GM12878 (cell line): ENCODE data around the gene OLA1. TPM values are rescaled to one million over a fixed set of nuclear protein-coding genes. Genes with fewer than 3 reads are reported as not detected.

ENCODE experiments used
- ATAC-seq: fragments of 200-7000 bp; cut with Tn5 transposase; 3 replicates; pipeline ENCODE4 v1.9.1; 2020; ENCODE audit warnings: mild to moderate bottlenecking, moderate library complexity
- BruUV-seq: library from RNA; stranded (reverse); fragments of 400-500 nt; replicated peaks from 2 replicates; lab custom pipeline; 2021; lab: Mats Ljungman, UMichigan
- CTCF ChIA-PET: fragments of 300-600 bp; sonication (Branson Sonifier 250); formaldehyde crosslinking; extraction: SDS; loops from one replicate; lab custom pipeline; 2021; ENCODE audit warnings: inconsistent platforms; lab: Yijun Ruan, JAX
- POLR2A ChIA-PET: fragments of 350-600 bp; formaldehyde crosslinking; extraction: SDS; loops from one replicate; lab custom pipeline; 2021; ENCODE audit warnings: inconsistent platforms; lab: Charles Lee
- RAD21 ChIA-PET: fragments of 300-600 bp; sonication (Branson Sonifier 250); formaldehyde crosslinking; loops from one replicate; lab custom pipeline; 2023; ENCODE audit warnings: antibody characterized with exemption; ENCODE audit not compliant: unreplicated experiment; lab: Charles Lee
- SMC1A ChIA-PET: fragments of 300-600 bp; sonication (Branson Sonifier 250); formaldehyde crosslinking; loops from one replicate; lab custom pipeline; 2023; ENCODE audit not compliant: unreplicated experiment, uncharacterized antibody; lab: Charles Lee
- DNase-seq: peaks from one replicate; pipeline ENCODE4 v3.0.0-alpha.2; 2011; ENCODE audit warnings: low read depth, low spot score
- FAIRE-seq: peaks from 3 replicates; lab custom pipeline; 2011; peaks lifted over from hg19 to GRCh38; lab: Jason Lieb, UNC
- H2AFZ ChIP-seq: 2 replicates; pipeline ENCODE4 v1.6.0; 2011; ENCODE audit warnings: low read depth, low read length, control low read depth; ENCODE audit not compliant: control insufficient read depth
- H3K27ac ChIP-seq: 2 replicates; pipeline ENCODE4 v1.5.1; 2011; ENCODE audit warnings: control low read depth; ENCODE audit not compliant: control insufficient read depth, insufficient read depth
- H3K27me3 ChIP-seq, 2 experiments: replicated peaks in 1 of 2; 2 replicates each; pipeline versions ENCODE4 v1.6.0 to v1.6.1; 2011; ENCODE audit warnings: low read length in 1 of 2; ENCODE audit not compliant: control insufficient read depth in 2 of 2, insufficient read depth in 2 of 2
- H3K36me3 ChIP-seq, 2 experiments: 2 replicates each; pipeline ENCODE4 v1.5.1; 2011; ENCODE audit warnings: low read length in 1 of 2; ENCODE audit not compliant: control insufficient read depth in 2 of 2, insufficient read depth in 2 of 2
- H3K4me1 ChIP-seq: 2 replicates; pipeline ENCODE4 v1.6.1; 2011; ENCODE audit warnings: mild to moderate bottlenecking, low read length, moderate library complexity, mixed read lengths; ENCODE audit not compliant: control insufficient read depth, insufficient read depth
- H3K4me2 ChIP-seq: 2 replicates; pipeline ENCODE4 v1.6.0; 2011; ENCODE audit warnings: control low read depth; ENCODE audit not compliant: control insufficient read depth, insufficient read depth
- H3K4me3 ChIP-seq: fragments of 200-600 bp; sonication (generic); 2 replicates; pipeline ENCODE4 v1.5.1; 2016
- H3K79me2 ChIP-seq: 2 replicates; pipeline ENCODE4 v1.6.0; 2011; ENCODE audit warnings: low read length; ENCODE audit not compliant: control insufficient read depth, insufficient read depth
- H3K9ac ChIP-seq: 2 replicates; pipeline ENCODE4 v1.8.0; 2011; ENCODE audit warnings: low read length, control low read depth, mixed read lengths; ENCODE audit not compliant: control insufficient read depth, insufficient read depth
- H3K9me3 ChIP-seq: replicated peaks from 3 replicates; pipeline ENCODE4 v1.5.1; 2011; ENCODE audit warnings: mild to moderate bottlenecking, low read length; ENCODE audit not compliant: control insufficient read depth, insufficient read depth
- H4K20me1 ChIP-seq: 2 replicates; pipeline ENCODE4 v1.6.0; 2011; ENCODE audit not compliant: control insufficient read depth, insufficient read depth
- ATF7 ChIP-seq: fragments of 450-650 bp; IDR thresholded peaks from 2 replicates; pipeline ENCODE4 v1.6.1; 2016; ENCODE audit warnings: low read depth, mild to moderate bottlenecking
- HDGF ChIP-seq: fragments of 450-650 bp; IDR thresholded peaks from 2 replicates; pipeline ENCODE4 v1.6.1; 2016; ENCODE audit warnings: antibody characterized with exemption
- IRF4 ChIP-seq: IDR thresholded peaks from 2 replicates; pipeline ENCODE4 v1.6.1; 2011; ENCODE audit warnings: low read depth, low read length
- RCOR1 ChIP-seq: conservative IDR thresholded peaks from 2 replicates; pipeline ENCODE4 v1.6.1; 2012; ENCODE audit warnings: low read depth, low read length, improper control_type of control experiment
- SREBF2 ChIP-seq: IDR thresholded peaks from 2 replicates; pipeline ENCODE4 v1.6.1; 2012; ENCODE audit warnings: mild to moderate bottlenecking, low read length
- TCF7 ChIP-seq: IDR thresholded peaks from 2 replicates; pipeline ENCODE4 v1.6.1; 2014; ENCODE audit warnings: antibody characterized with exemption, borderline replicate concordance
- WGBS: methylation state at CpG from one replicate; pipeline ENCODE4 v1.1.6; 2016; ENCODE audit warnings: low lambda C conversion rate; ENCODE audit not compliant: insufficient replicate concordance, insufficient coverage; ENCODE audit errors: missing lambda C conversion rate; 5-methylcytosine and 5-hydroxymethylcytosine counted together
- in situ Hi-C: fragments of 300-500 bp; cut with MboI; formaldehyde crosslinking; loops from 9 replicates; pipeline ENCODE4 v1.14.3; 2018; ENCODE audit warnings: mixed read lengths
- intact Hi-C: fragments of 100-400 bp; cut with micrococcal nuclease; formaldehyde crosslinking; loops from one replicate; pipeline ENCODE4 v1.14.2; 2022; ENCODE audit not compliant: unreplicated experiment
- polyA plus RNA-seq, 11 experiments: library from polyadenylated mRNA; depleted of rRNA in 4 of 11; unstranded in 6 of 11; stranded (reverse) in 5 of 11; fragments of >200 nt; fragmentation: Nextera tagmentation in 4 of 11; fragmentation: Illumina TruSeq in 1 of 11; extraction: Ambion mirVana in 4 of 11; extraction: Trizol in 1 of 11; gene quantifications; 1 replicate in 1 of 11; 2 replicates in 10 of 11; pipeline versions ENCODE4 v1.2.1 to v1.2.3, GENCODE V29; 2011 to 2016; ENCODE audit warnings: inconsistent platforms in 2 of 11, missing spikeins in 2 of 11, low read depth in 1 of 11
- total RNA-seq, 4 experiments: library from RNA; depleted of rRNA in 3 of 4; stranded (reverse); fragments of >200 nt in 3 of 4; fragmentation: Illumina TruSeq in 1 of 4; extraction: Trizol in 1 of 4; gene quantifications; 2 replicates each; pipeline versions ENCODE4 v1.2.1 to v1.2.3, GENCODE V29; 2013 to 2021
- TF ChIP-seq, protein P1 (sequence below): fragments of 450-650 bp; IDR thresholded peaks from 2 replicates; pipeline ENCODE4 v1.6.1; 2017; ENCODE audit warnings: mild to moderate bottlenecking
- TF ChIP-seq, protein P2 (sequence below): fragments of 450-650 bp; IDR thresholded peaks from 2 replicates; pipeline ENCODE4 v1.6.1; 2017; ENCODE audit warnings: mild to moderate bottlenecking, moderate library complexity
- TF ChIP-seq, protein P3 (sequence below): fragments of 450-650 bp; IDR thresholded peaks from 2 replicates; pipeline ENCODE4 v1.6.1; 2014; ENCODE audit warnings: mild to moderate bottlenecking
- TF ChIP-seq, protein P4 (sequence below): IDR thresholded peaks from 2 replicates; pipeline ENCODE4 v1.6.1; 2012; ENCODE audit warnings: low read depth, low read length, improper control_type of control experiment

OLA1 gene
- total and polyA plus RNA-seq, 10 of the 15 experiments (the other 5 are each of a cell fraction or from before 2014, with no cell fraction given) = 107 to 238 (median 142) TPM

DNA sequence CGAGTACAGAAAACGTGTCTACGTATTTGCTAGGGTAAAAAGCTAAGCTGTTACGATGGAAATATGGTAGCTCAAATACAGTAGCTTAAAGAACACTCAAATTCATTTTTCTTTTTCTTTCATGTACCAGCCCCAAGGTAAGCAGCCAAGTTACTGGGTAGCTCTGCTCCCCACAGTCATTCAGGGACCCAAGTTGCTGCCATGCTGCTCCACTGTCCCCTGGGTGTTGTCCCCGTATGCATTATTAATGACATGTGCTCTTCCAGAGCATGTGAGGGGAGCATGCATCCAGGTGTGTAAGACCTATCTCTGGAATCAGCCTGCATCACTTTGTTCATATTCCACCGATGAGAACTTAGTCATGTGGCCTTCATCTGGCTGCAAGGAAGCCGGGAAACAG is 178.1 kb downstream of the OLA1 start:
- Histone ChIP-seq H2AFZ (no peak overlapping the region), H3K4me1 (no peaks in the 10 kb centered on the region), H3K27me3 (no peaks in the 10 kb centered on the region), H3K4me2 (no peak overlapping the region), H3K9me3 (no peaks in the 10 kb centered on the region), H3K27ac (no peak overlapping the region), H4K20me1 (no peaks in the 10 kb centered on the region; the same call in 1 of the 2 replicates), H3K79me2 (no peaks in the 10 kb centered on the region), H3K9ac (no peak overlapping the region), H3K4me3 (no peak overlapping the region), H3K36me3 (peaks cover 0 to 7% of the 10 kb centered on the region in 2 experiments; a peak in 3 of 4 replicates)
- TF ChIP-seq, protein P1, sequence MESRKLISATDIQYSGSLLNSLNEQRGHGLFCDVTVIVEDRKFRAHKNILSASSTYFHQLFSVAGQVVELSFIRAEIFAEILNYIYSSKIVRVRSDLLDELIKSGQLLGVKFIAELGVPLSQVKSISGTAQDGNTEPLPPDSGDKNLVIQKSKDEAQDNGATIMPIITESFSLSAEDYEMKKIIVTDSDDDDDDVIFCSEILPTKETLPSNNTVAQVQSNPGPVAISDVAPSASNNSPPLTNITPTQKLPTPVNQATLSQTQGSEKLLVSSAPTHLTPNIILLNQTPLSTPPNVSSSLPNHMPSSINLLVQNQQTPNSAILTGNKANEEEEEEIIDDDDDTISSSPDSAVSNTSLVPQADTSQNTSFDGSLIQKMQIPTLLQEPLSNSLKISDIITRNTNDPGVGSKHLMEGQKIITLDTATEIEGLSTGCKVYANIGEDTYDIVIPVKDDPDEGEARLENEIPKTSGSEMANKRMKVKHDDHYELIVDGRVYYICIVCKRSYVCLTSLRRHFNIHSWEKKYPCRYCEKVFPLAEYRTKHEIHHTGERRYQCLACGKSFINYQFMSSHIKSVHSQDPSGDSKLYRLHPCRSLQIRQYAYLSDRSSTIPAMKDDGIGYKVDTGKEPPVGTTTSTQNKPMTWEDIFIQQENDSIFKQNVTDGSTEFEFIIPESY = no peak
- ChIA-PET RAD21 (interaction anchor here (1.4 kb wide), 1 partner anchor 9 kb away, joined by 3 read pairs; no protein-coding TSS in a partner anchor), SMC1A (interaction anchor here (1.2 to 1.3 kb wide), 2 partner anchors 9 to 392 kb away, joined by 3 read pairs; no protein-coding TSS in a partner anchor), POLR2A (no interaction called here), CTCF (interaction anchor here (1.5 kb wide), 1 partner anchor 9 kb away, joined by 3 read pairs; no protein-coding TSS in a partner anchor)
- in situ Hi-C loops = no loop called here
- BruUV-seq = no TSS peak
- DNase-seq = no peak
- WGBS = over 99% methylated on average over 7 of the region's 7 CpGs
- FAIRE-seq = no peak
- intact Hi-C loops = no loop called here
- ATAC-seq = no peak

DNA sequence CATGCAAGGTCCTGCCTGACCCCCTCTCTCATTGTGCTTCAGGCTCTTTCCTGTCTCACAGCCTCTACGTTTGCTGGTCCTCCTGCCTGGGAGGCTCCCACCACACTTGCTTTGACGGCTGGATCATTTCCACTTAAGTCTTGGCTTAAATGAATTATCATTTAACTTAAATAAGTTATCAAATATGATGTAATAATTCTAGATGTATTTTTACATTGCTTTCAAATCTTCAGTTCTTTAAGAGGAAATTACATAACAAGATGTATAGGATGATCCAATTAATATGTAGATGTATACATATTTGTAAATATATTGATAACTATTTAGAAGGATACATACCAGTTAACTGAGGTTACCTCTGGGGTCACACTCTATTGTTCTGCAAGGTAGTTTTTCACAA is 180.5 kb downstream of the OLA1 start:
- no peak for FAIRE-seq
- Histone ChIP-seq H3K9ac (no peak overlapping the region), H3K79me2 (no peaks in the 10 kb centered on the region), H2AFZ (no peak overlapping the region), H3K36me3 (no peaks in the 10 kb centered on the region), H3K27me3 (no peaks in the 10 kb centered on the region), H3K27ac (no peak overlapping the region), H3K4me3 (no peak overlapping the region), H3K4me2 (no peak overlapping the region), H3K4me1 (no peaks in the 10 kb centered on the region), H4K20me1 (no peaks in the 10 kb centered on the region; the same call in 1 of the 2 replicates), H3K9me3 (no peaks in the 10 kb centered on the region)
- ChIA-PET SMC1A (no interaction called here), POLR2A (interaction anchor here (0.6 kb wide), 1 partner anchor 20 kb away, joined by 7 read pairs; no protein-coding TSS in a partner anchor), RAD21 (no interaction called here), CTCF (no interaction called here)
- DNase-seq = no peak
- in situ Hi-C loops = no loop called here
- ATAC-seq = no peak
- 83% methylated on average over 2 of the region's 2 CpGs for WGBS
- no TSS peak for BruUV-seq
- intact Hi-C loops = no loop called here
- no peak for TF ChIP-seq HDGF
- TF ChIP-seq SREBF2 = no peak
- TF ChIP-seq ATF7 = no peak
- TF ChIP-seq TCF7 = no peak
- TF ChIP-seq RCOR1 = no peak
- TF ChIP-seq IRF4 = no peak
- TF ChIP-seq, protein P2, sequence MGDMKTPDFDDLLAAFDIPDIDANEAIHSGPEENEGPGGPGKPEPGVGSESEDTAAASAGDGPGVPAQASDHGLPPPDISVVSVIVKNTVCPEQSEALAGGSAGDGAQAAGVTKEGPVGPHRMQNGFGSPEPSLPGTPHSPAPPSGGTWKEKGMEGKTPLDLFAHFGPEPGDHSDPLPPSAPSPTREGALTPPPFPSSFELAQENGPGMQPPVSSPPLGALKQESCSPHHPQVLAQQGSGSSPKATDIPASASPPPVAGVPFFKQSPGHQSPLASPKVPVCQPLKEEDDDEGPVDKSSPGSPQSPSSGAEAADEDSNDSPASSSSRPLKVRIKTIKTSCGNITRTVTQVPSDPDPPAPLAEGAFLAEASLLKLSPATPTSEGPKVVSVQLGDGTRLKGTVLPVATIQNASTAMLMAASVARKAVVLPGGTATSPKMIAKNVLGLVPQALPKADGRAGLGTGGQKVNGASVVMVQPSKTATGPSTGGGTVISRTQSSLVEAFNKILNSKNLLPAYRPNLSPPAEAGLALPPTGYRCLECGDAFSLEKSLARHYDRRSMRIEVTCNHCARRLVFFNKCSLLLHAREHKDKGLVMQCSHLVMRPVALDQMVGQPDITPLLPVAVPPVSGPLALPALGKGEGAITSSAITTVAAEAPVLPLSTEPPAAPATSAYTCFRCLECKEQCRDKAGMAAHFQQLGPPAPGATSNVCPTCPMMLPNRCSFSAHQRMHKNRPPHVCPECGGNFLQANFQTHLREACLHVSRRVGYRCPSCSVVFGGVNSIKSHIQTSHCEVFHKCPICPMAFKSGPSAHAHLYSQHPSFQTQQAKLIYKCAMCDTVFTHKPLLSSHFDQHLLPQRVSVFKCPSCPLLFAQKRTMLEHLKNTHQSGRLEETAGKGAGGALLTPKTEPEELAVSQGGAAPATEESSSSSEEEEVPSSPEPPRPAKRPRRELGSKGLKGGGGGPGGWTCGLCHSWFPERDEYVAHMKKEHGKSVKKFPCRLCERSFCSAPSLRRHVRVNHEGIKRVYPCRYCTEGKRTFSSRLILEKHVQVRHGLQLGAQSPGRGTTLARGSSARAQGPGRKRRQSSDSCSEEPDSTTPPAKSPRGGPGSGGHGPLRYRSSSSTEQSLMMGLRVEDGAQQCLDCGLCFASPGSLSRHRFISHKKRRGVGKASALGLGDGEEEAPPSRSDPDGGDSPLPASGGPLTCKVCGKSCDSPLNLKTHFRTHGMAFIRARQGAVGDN = no peak
- TF ChIP-seq, protein P3, sequence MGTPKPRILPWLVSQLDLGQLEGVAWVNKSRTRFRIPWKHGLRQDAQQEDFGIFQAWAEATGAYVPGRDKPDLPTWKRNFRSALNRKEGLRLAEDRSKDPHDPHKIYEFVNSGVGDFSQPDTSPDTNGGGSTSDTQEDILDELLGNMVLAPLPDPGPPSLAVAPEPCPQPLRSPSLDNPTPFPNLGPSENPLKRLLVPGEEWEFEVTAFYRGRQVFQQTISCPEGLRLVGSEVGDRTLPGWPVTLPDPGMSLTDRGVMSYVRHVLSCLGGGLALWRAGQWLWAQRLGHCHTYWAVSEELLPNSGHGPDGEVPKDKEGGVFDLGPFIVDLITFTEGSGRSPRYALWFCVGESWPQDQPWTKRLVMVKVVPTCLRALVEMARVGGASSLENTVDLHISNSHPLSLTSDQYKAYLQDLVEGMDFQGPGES = no peak
- TF ChIP-seq, protein P4, sequence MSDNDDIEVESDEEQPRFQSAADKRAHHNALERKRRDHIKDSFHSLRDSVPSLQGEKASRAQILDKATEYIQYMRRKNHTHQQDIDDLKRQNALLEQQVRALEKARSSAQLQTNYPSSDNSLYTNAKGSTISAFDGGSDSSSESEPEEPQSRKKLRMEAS = no peak
